GM20431 (cell line): ENCODE data around the gene PGM1.
"Not testable (repeated sequence)": the region's sequence is repeated elsewhere in the genome, so short reads cannot be mapped to it uniquely, and the experiment has no call there.

Experiments
- in situ Hi-C: fragments of 300-500 bp; cut with MseI, MboI; formaldehyde crosslinking; loops from one replicate; pipeline ENCODE4 v1.15.0; 2020; ENCODE audit warnings: low sequenced_read_pairs; ENCODE audit not compliant: unreplicated experiment

PGM1 gene

DNA sequence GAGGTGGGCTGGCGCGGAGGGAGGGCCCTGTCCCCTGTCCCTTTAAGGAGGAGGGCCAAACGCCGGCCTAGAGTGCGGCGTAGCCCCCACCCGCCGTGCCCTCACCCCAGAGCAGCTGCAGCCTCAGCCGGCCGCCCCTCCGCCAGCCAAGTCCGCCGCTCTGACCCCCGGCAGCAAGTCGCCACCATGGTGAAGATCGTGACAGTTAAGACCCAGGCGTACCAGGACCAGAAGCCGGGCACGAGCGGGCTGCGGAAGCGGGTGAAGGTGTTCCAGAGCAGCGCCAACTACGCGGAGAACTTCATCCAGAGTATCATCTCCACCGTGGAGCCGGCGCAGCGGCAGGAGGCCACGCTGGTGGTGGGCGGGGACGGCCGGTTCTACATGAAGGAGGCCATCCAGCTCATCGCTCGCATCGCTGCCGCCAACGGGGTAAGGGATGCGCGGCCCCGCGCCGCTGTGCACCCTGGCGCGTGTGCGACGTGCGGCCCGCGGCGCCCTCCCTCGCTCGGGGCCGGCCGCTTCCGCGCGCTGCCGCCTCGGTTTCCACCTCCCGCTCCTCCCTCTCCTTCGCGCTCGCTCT, at the start of gene PGM1:
Gene PGM1 (plus strand): TSS at position 109 of the 583 bp plus-strand sequence. CDS start 78 bp downstream, at position 187.
- in situ Hi-C loops: no loop called here

DNA sequence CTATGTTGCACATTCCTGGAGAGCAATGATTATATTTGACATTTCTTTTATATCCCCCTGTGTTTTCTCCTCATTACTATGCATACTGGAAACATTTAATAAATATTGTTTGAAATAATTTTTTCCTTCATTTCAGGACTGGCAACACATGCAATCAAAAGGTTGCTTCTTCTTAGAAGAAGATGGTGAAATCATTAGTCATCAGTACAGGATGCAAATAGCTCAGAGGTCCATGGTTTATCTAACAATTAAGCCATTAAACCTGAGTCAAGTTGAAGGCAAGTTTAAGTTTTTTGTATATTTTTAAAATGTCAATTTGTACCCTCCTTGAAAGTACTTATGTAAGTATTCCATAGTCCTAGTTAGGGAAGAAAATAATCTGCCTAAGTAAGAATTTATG, 47.4 kb upstream of the PGM1 start:
- in situ Hi-C loops: no loop called here

DNA sequence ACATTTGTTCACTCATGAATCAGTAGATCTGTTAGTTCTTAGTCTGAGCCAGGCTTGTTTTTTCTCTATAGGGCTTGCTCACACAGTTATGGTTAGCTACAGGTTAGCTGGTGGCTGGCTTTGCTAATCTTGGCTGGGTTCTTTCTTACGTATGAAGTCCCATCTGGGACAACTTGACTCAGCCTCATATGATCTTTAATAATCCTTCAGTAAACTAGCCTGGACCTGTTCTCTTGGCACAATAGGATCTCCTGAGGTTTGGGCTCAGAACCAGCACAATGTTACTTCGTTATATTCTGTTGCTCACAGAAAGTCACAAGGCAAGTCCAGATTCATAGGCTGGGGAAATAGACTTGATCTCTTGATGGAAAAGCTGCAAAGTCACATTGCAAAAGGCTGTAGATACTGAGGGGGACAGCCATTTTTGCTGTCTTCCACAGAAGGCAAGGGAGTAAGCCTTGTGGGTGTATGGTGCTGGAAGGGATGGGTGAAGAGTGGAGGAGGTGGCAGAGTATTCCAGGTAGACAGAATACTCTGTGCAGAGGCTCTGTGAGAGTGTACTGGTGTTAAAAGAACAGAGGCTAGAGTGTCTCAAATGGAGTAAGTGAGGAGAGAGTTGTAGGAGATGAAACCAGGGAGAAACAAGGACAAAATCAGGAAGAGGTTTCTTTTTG, 45.5 kb upstream of the PGM1 start:
- in situ Hi-C loops: no loop called here

DNA sequence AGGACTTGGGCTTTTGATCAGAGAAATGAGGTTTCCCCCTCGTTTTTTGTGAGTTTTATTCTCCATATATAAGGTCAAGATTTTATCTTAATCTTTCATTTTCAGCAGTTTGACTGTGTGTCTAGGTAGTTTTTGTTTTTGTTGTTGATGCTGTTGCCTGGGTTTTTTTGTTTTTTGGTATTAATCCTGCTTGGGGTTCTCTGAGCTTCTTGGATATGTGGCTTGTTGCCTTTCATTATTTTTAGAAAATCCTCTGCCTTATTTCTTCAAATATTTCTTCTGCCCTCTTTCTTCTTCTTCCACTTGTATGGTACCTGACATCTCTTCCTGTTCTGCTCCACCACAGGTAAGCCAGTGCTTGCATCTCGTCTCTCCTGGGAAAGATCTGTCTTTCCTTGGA, 44.9 kb upstream of the PGM1 start:
- in situ Hi-C loops: no loop called here

GRCh38 chr1:63548877-63549276, 44.3 kb upstream of the PGM1 start:
- in situ Hi-C loops: no loop called here

DNA sequence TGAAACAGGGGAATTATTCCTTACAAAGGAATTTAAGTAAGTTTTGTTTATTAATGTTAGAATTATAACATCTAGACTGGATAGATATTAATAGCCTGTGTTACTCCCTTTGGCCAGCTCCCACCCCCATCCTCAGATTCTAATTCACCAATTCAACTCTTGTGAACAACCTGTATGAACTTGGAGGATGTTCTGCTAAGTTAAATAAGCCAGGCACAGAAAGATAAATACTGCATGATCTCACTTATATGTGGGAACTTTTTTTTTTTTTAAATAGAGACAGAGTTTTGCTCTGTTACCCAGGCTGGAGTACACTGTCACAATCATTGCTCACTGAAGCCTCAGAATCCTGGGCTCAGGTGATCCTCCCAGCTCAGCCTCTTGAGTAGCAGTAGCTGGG, 37.7 kb upstream of the PGM1 start:
- in situ Hi-C loops: no loop called here

DNA sequence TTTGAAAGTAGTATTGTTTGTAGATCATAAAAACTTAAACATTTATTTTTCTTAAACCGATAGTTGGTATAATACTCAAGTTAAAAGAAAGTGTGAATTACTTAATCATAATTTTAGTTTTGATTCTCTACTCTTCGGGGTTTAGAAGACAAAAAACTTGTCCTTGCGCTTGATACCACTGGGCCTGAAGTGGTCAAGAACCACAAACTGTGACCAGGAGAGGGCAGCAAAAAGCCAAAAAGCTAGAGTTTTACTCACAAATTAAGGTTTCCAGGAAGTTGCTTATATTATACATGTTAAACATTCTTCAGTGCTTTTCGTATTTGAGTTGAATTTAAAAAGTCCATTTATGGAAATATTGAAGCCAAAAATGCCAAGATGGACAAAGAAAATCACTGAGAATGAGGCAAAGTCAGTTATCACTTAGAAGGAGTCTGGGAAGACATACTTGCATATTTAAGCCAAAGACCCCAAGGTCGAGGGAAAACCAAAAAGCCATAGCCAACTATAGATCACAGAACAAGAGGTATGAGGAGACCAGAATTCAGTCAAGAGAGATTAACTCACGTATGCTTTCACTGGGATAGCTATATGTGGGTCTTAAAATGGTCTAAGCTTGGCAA, 35.7 kb upstream of the PGM1 start:
- in situ Hi-C loops: no loop called here

GRCh38 chr1:63559357-63559756, 33.9 kb upstream of the PGM1 start:
- in situ Hi-C loops: no loop called here

DNA sequence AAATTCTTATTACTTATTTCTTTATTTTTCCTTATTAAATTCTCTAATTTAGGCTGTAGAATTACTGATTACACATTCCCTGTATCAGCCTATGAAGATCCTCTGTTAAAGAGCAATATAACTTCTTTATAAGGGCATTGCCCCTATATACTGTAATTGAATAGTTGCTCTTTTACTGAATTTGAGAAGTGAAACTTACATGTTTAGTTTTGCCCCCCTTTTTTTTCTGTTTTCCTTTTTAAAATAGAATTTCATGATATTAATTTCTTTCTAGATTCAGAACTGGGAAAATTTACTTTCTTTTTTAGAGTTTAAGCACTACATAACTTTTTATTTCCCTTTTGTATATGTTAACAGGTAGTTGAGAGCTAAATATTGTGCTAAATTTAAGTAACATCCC, 29.5 kb upstream of the PGM1 start:
- in situ Hi-C loops: no loop called here

- in situ Hi-C loops: no loop called here
Measured at GRCh38 chr1:63569068-63569467, 24.1 kb upstream of the PGM1 start.

DNA sequence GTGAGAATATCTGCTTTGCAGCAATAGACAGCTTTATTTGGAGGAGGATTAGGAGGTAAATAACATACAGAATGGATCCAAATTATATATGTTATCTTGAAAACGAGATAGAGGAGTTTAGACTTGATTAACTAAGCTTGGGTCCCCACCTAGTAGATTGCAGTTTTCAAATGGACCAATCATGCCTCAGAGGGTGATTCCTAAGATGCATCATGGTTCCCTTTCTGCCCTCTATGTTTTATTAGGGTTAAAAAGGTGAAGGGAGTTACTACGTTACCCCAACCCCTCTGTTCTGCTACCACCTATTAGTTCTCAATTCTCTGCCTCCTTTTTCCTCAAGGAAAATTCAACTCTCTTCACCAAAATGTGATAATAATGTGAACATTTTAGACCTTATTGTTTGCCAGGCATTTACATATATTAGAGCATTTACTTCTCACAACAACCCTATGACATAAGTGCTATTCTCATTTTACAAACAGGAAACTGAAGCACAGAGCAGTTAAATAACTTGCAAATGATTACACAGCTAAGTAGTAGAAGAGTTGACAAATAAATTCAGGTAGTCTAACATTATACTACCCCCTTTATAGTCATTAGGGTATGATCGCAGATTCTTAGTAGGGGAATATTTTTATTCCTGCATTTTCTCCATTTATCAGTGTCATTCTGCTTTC, 23.4 kb upstream of the PGM1 start:
- in situ Hi-C loops: no loop called here

GRCh38 chr1:63572686-63573085, 20.5 kb upstream of the PGM1 start:
- in situ Hi-C loops: not testable (repeated sequence)

- in situ Hi-C loops: not testable (repeated sequence)
Measured at GRCh38 chr1:63574203-63574796, 18.9 kb upstream of the PGM1 start.

DNA sequence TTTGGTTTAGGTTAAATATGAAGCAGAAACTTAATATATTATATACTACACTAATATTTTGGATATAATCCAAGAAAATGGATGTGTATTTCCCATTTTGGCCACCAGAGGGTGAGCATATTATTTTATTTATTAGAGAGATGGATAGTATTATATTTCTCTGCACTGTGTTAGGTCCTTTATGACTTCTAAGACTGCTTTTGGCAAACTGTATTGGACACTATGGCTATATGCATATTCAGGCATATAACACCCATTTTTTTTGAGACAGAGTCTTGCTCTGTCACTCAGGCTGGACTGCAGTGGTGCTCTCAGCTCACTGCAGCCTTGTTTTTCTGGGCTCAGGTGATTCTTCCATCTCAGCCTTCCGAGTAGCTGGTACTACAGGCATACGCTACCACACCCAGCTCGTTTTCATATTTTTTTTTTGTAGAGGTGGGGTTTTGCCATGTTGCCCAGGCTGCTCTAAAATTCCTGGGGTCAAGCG, 17.8 kb upstream of the PGM1 start:
- in situ Hi-C loops: no loop called here

- in situ Hi-C loops: not testable (repeated sequence)
Measured at GRCh38 chr1:63586326-63586725, 6.9 kb upstream of the PGM1 start.

DNA sequence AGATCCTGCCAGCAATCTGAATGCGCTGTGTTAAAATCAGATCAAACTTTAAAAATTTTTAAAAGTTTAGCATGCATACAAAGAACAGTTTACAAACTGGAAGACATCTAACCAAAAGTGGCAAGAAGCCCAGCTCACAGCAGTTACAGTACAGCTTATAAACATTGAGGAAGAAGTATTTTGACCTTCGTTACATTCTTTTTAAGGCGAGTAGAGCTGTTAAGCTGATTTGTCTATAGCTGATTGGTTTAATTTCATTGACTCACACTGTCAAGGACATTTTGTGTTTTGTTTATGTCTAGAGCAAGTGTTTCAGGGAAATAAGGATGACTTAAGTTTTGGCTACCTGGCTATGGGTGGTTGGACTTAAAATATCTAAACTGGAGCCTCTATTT, 3.0 kb upstream of the PGM1 start:
- in situ Hi-C loops: no loop called here

DNA sequence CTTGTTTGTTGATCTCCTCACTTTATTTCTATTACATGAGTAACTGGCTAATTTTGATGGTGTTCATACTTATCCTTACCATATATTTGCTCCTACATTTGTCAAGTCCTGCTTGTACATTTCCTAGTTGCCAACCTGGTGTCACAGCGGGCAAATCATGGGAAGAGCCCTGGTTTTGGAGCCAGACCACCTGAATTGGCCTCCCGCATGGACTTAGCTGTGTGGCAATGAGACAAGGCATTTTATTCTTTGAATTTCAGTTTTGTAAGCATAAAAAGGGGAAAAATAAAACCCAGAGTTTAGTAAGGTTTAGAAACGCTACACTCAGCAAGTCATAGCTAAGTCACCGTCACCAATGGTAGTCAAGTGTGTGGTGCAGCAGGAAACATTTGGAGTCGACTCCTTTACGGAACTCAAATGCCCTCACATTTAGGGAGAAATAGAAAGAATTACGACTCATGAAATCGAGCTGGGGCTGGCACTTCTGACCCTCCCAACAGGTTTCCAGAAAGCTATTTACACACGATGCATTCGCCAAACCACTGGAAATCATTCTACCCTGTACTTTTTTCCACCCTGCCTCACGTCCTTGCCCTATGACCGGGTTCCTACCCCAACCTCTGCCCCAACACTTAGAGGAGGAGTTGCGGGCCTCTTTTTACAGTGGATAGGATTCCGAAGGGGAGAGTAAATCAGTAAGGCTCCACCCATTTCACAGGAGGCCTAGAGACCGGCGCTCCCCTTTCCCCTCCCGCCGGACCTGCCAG, 492 bp upstream of the PGM1 start:
- in situ Hi-C loops: no loop called here

GRCh38 chr1:63593886-63594605, 835 bp downstream of the PGM1 start:
- in situ Hi-C loops: no loop called here

- in situ Hi-C loops: no loop called here
Measured at GRCh38 chr1:63595435-63595834, 2.2 kb downstream of the PGM1 start.
